T-helper 17 cell (primary cell): ENCODE data around the gene DOCK1. TPM values are rescaled to one million over a fixed set of nuclear protein-coding genes. Genes with fewer than 3 reads are reported as not detected.

ENCODE experiments used
- ATAC-seq: fragments of 150-1000 bp; cut with Tn5 transposase; 2 replicates; pipeline ENCODE4 v1.10.0; 2021; ENCODE audit warnings: mild to moderate bottlenecking, moderate library complexity
- DNase-seq, 3 donors: peaks; one replicate each; pipeline versions ENCODE4 v3.0.0 to v3.0.0-alpha.2; 2020 to 2021
- H3K9me3 ChIP-seq: one replicate; pipeline ENCODE4 v1.7.0; 2013; ENCODE audit warnings: low read length, mild to moderate bottlenecking; ENCODE audit not compliant: control insufficient read depth, poor library complexity, severe bottlenecking
- H3K27ac Mint-ChIP-seq: one replicate; pipeline ENCODE4 v1.8.0; 2022; ENCODE audit warnings: mild to moderate bottlenecking, moderate library complexity, mixed read lengths
- H3K27me3 Mint-ChIP-seq: one replicate; pipeline ENCODE4 v1.8.0; 2022; ENCODE audit warnings: mixed read lengths
- H3K36me3 Mint-ChIP-seq: one replicate; pipeline ENCODE4 v1.8.0; 2022; ENCODE audit warnings: low read depth, mixed read lengths
- H3K4me1 Mint-ChIP-seq: one replicate; pipeline ENCODE4 v1.8.0; 2022; ENCODE audit warnings: mild to moderate bottlenecking, mixed read lengths
- H3K4me3 Mint-ChIP-seq: one replicate; pipeline ENCODE4 v1.8.0; 2022; ENCODE audit warnings: mild to moderate bottlenecking, moderate library complexity, mixed read lengths
- total RNA-seq, 4 donors: library from RNA in 2 of 4; stranded (reverse) in 2 of 4; gene quantifications; one replicate each; pipeline ENCODE4 v1.2.3 and lab custom pipeline; 2022 to 2026

Gene DOCK1
- total RNA-seq, 2 donors from 2014 or later, result 0.76 TPM; not detected in 1

DNA sequence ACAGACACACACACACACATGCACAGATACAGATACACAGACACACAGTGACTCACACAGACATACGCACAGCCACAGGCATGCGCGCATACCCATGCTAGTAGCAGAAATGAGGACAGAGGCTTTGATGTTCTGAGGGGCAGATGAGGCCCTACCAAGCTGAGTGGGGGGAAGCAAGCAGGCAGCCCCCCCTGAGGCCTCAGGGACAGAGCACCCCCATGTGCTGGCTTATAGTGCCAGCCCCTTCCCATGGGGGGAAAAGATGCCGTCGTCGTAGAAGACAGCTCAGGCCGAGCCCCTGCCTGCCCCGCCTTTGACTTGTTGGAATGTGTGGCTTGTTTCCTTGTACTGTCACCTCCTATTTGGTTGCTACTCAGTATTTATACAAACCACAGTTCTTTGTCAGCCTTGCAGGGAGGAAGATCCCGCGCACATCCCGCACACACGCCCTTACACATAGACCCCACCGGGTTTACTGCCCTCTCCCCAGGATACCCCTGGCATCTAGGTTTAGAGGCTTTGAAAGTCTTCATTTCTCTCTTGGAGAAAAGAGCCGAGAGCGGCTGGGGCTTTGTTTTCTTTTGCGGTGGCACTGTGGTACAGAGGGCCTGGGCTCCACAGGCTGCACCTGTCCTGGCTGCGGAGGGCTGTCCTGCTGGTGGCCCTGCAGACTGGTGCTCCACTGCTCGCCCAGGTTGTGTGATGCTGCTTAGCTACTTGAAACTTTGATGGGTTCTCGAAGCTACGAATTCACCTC lies 112.5 kb downstream of the DOCK1 start:
- H3K4me3 Mint-ChIP-seq, result no peak overlapping the region
- H3K9me3 ChIP-seq, result no peaks in the 10 kb centered on the region
- no peak overlapping the region for H3K27ac Mint-ChIP-seq
- no peak for ATAC-seq
- no peaks in the 10 kb centered on the region for H3K4me1 Mint-ChIP-seq
- no peaks in the 10 kb centered on the region for H3K36me3 Mint-ChIP-seq
- DNase-seq, result no peak
- no peaks in the 10 kb centered on the region for H3K27me3 Mint-ChIP-seq

GRCh38 chr10:127018298-127018650 lies 113.0 kb downstream of the DOCK1 start:
- H3K9me3 ChIP-seq, result no peaks in the 10 kb centered on the region
- ATAC-seq, result no peak
- DNase-seq, result no peak
- Mint-ChIP-seq H3K4me1 (no peaks in the 10 kb centered on the region), H3K27me3 (no peaks in the 10 kb centered on the region), H3K36me3 (no peaks in the 10 kb centered on the region), H3K4me3 (no peak overlapping the region), H3K27ac (no peak overlapping the region)

DNA sequence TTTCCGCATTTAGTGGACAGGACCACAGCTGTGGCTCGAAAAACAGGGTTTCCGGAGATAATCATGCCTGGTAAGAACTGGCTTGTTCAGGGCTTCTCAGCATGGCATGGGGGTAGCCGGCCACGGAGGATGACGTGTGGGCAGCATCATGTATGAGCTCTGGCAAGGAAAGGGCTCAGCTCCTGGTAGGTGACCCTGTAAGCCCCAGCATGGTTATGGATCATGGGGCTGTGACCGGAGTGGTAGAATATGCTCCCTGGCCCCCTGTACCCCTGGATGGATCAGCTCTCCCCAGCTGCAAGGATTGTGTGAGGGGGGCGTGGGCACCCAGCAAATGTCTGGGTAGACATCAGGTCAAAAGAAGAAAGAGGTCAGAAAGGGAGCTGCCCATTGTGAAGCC lies 113.5 kb downstream of the DOCK1 start:
- Mint-ChIP-seq H3K36me3 (no peaks in the 10 kb centered on the region), H3K27ac (no peak overlapping the region), H3K4me3 (no peak overlapping the region), H3K4me1 (no peaks in the 10 kb centered on the region), H3K27me3 (no peaks in the 10 kb centered on the region)
- DNase-seq, result no peak
- H3K9me3 ChIP-seq, result no peaks in the 10 kb centered on the region
- no peak for ATAC-seq

DNA sequence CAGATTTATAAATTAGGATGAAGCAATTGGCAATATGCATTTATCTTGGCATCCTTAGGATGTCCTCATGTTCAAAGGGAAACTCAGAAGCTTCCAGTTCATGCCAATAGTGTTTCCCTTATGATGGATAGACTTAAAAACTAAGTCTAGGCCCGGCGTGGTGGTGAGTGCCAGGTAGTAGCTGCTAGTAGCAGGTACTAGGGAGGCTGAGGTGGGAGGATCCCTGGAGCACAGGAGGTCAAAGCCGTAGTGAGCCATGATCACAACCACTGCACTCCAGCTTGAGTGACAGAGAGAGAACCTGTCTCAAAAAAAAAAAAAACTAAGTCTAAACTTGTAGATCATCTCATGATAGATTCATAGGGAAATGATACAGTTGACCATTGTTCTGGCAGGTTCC lies 115.0 kb downstream of the DOCK1 start:
- H3K4me3 Mint-ChIP-seq, result no peak overlapping the region
- ATAC-seq (no peak), DNase-seq (no peak)
- no peaks in the 10 kb centered on the region for H3K27me3 Mint-ChIP-seq
- H3K27ac Mint-ChIP-seq, result no peak overlapping the region
- no peaks in the 10 kb centered on the region for H3K9me3 ChIP-seq
- no peaks in the 10 kb centered on the region for H3K4me1 Mint-ChIP-seq
- H3K36me3 Mint-ChIP-seq, result no peaks in the 10 kb centered on the region

DNA sequence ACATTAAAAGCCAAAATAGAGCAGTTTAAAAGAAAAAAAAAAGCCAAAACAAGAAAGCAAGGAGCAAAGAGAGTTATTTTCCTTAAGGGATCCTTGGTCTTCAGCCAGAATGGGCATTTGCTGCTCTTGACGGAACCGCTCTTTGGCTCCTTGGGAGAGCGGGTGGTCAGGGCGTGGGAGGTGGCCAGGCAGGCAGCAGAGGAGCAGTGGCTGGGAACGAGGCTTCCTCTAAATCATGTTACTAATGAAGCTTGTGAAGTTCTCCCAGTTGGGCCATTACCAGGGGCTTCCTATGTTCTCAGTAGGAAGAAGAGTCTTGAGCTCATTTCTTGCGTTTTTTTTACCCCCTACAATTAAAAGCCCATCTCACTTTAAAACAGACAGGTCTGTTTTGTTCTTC lies 116.6 kb downstream of the DOCK1 start:
- H3K27ac Mint-ChIP-seq, result no peak overlapping the region
- no peak overlapping the region for H3K4me3 Mint-ChIP-seq
- DNase-seq (no peak), ATAC-seq (no peak)
- H3K4me1 Mint-ChIP-seq, result no peaks in the 10 kb centered on the region
- H3K9me3 ChIP-seq, result no peaks in the 10 kb centered on the region
- H3K27me3 Mint-ChIP-seq, result no peaks in the 10 kb centered on the region
- H3K36me3 Mint-ChIP-seq, result no peaks in the 10 kb centered on the region

GRCh38 chr10:127024685-127025435 lies 119.6 kb downstream of the DOCK1 start:
- H3K36me3 Mint-ChIP-seq, result no peaks in the 10 kb centered on the region
- no peak overlapping the region for H3K27ac Mint-ChIP-seq
- ATAC-seq (no peak), DNase-seq (no peak)
- H3K27me3 Mint-ChIP-seq, result no peaks in the 10 kb centered on the region
- H3K9me3 ChIP-seq, result no peaks in the 10 kb centered on the region
- H3K4me1 Mint-ChIP-seq, result no peaks in the 10 kb centered on the region
- H3K4me3 Mint-ChIP-seq, result no peak overlapping the region

GRCh38 chr10:127027786-127028185 lies 122.6 kb downstream of the DOCK1 start:
- Mint-ChIP-seq H3K4me1 (no peaks in the 10 kb centered on the region), H3K4me3 (no peak overlapping the region), H3K27me3 (no peaks in the 10 kb centered on the region), H3K36me3 (no peaks in the 10 kb centered on the region), H3K27ac (no peak overlapping the region)
- no peaks in the 10 kb centered on the region for H3K9me3 ChIP-seq
- DNase-seq (no peak), ATAC-seq (no peak)

- Mint-ChIP-seq H3K27me3 (no peaks in the 10 kb centered on the region), H3K4me3 (no peak overlapping the region), H3K4me1 (no peaks in the 10 kb centered on the region)
Measured at GRCh38 chr10:127028556-127028955, 123.3 kb downstream of the DOCK1 start.

DNA sequence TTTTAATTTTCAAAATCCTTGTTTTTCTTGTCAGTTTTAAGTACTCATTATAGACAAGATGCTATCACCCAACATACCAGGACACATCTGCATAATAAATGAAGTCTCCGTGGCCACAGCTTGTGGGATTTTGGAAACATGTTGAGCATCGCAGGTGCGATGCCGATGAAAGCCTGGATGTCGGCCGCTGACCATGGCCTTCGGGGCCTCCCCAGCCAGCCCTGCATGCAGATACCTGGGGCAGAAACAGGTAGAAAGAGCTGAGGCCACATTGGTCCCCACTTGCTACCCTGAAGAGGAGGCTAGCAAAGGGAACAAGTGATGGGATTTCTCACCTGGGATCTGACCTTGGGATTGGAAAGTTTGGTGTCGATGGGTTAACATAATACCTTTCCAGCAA lies 123.8 kb downstream of the DOCK1 start:
- no peak overlapping the region for H3K27ac Mint-ChIP-seq
- ATAC-seq (no peak), DNase-seq (no peak)
- H3K4me3 Mint-ChIP-seq, result no peak overlapping the region
- no peaks in the 10 kb centered on the region for H3K9me3 ChIP-seq
- H3K4me1 Mint-ChIP-seq, result no peaks in the 10 kb centered on the region
- H3K36me3 Mint-ChIP-seq, result no peaks in the 10 kb centered on the region
- H3K27me3 Mint-ChIP-seq, result no peaks in the 10 kb centered on the region

More at GRCh38 chr10:127028556-127028955, 123.3 kb downstream of the DOCK1 start:
- DNase-seq (no peak), ATAC-seq (no peak)
- H3K27ac Mint-ChIP-seq, result no peak overlapping the region
- no peaks in the 10 kb centered on the region for H3K9me3 ChIP-seq
- H3K36me3 Mint-ChIP-seq, result no peaks in the 10 kb centered on the region

DNA sequence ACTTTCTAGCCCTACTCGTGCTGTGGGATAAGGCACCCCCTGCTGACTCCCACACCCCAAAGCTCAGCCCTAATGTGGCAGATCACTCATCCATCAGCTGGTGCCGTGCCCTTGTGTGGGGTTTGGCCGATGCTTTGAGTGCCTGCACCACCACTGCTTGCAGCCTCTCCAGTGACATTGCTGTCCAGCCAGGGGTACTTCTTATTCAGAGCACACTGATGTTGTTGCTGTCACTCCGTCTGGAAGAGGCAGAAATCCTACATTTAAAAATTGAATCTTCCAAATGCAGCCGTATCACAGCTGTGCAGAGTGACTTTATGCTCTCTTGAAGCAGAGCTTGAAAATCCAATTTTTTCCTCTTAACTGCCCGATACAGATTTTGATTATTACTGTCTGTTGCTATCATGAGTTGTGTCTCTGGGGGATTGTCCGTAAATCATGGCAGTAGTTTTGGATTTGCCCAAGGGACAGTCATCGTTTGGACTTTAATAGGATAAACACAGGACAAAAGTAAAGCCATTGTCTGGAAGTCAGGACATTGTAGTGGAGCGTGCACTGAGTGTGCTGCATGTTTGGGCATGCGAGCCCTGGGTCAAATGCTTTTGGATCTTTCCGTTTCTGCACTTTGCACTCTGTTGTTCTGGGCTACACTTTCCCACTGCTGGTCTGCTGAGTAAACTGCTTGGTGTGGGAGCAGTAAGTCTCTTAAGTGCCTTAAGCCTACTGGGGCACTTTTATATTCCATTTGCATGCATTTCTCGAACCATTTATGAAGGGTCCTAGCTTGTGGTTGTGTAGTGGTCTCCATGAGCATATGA lies 128.2 kb downstream of the DOCK1 start:
- no peaks in the 10 kb centered on the region for H3K36me3 Mint-ChIP-seq
- DNase-seq (no peak), ATAC-seq (no peak)
- no peaks in the 10 kb centered on the region for H3K4me1 Mint-ChIP-seq
- H3K27me3 Mint-ChIP-seq, result no peaks in the 10 kb centered on the region
- H3K4me3 Mint-ChIP-seq, result no peak overlapping the region
- H3K27ac Mint-ChIP-seq, result no peak overlapping the region
- H3K9me3 ChIP-seq, result no peaks in the 10 kb centered on the region

DNA sequence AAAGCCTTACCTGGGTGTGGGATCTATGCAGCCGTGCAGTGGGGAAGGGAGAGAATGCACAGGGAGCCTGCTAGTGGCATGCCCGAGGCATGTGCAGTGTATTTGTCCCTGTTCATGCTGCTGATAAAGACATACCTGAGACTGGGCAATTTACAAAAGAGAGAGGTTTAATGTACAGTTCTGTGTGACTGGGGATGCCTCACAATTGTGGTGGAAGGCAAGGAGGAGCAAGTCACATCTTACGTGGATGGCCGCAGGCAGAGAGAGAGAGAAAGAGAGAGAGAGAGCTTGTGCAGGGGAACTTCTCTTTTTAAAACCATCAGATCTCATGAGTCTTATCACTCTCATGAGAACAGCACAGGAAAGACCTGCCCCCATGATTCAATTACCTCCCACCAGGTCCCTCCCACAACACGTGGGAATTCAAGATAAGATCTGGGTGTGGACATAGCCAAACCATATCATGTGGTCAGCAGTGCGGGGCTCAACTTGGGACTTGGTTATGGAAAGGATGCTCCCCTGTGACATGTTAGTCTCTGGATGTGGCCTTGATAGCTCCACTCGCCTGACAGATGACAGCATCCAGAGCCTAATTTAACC lies 128.9 kb downstream of the DOCK1 start:
- Mint-ChIP-seq H3K27me3 (no peaks in the 10 kb centered on the region), H3K27ac (no peak overlapping the region), H3K4me3 (no peak overlapping the region), H3K4me1 (no peaks in the 10 kb centered on the region), H3K36me3 (no peaks in the 10 kb centered on the region)
- ATAC-seq (no peak), DNase-seq (no peak)
- H3K9me3 ChIP-seq, result no peaks in the 10 kb centered on the region

DNA sequence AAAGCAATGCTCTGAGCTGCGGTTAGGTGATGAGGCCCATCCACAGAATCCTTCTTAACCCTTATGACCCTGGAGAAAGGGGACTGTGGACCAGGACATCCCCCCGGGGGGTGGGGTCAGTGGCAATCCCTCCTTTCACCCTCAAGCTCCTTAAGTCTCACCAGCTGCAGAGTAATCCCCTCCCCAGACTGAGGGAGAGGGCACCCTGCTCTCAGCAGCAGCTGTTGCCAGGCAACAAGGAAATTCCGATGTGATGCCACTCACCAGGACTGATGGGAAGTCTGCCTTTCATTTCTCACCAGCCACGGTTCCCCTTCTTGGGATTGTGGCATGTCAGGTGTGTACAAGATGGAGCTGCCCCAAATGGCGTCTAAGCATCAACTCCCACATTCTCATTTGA lies 129.6 kb downstream of the DOCK1 start:
- Mint-ChIP-seq H3K36me3 (no peaks in the 10 kb centered on the region), H3K27ac (no peak overlapping the region), H3K4me3 (no peak overlapping the region), H3K4me1 (no peaks in the 10 kb centered on the region), H3K27me3 (no peaks in the 10 kb centered on the region)
- ATAC-seq (no peak), DNase-seq (no peak)
- no peaks in the 10 kb centered on the region for H3K9me3 ChIP-seq

GRCh38 chr10:127035827-127036226 lies 130.6 kb downstream of the DOCK1 start:
- H3K4me3 Mint-ChIP-seq, result no peak overlapping the region
- H3K27me3 Mint-ChIP-seq, result no peaks in the 10 kb centered on the region
- no peaks in the 10 kb centered on the region for H3K9me3 ChIP-seq
- H3K27ac Mint-ChIP-seq, result no peak overlapping the region
- ATAC-seq (no peak), DNase-seq (no peak)
- H3K36me3 Mint-ChIP-seq, result no peaks in the 10 kb centered on the region
- H3K4me1 Mint-ChIP-seq, result no peaks in the 10 kb centered on the region
